ENCODE data around the gene PLXDC2.

DNA sequence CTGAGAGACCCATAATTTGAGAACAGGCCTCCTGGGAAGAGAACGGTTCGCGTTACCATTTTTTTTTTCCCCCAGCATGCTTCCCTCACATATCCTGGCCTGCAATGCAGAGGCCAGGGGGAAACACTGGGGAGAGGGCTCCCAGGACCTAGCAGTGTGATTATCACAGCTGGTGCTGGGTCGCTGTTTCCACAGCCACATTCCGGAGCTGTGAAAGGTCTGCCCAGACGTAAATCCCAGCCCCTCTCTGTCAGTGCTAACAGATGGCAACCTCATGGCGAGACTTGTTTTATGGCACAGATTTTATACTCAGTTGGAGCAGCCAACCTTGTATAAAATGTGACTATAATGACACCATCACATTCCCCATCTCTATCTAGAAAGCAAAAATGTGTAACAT lies 150.5 kb downstream of the PLXDC2 start:
- TF ChIP-seq ZNF274 (IDR thresholded peaks at IDR 0.05; ENCODE audit: low read length): no peak
- TF ChIP-seq ZNF274 (tag by site-specific recombination; IDR thresholded peaks at IDR 0.05; ENCODE audit: borderline replicate concordance): no peak
- TF ChIP-seq, protein P1, sequence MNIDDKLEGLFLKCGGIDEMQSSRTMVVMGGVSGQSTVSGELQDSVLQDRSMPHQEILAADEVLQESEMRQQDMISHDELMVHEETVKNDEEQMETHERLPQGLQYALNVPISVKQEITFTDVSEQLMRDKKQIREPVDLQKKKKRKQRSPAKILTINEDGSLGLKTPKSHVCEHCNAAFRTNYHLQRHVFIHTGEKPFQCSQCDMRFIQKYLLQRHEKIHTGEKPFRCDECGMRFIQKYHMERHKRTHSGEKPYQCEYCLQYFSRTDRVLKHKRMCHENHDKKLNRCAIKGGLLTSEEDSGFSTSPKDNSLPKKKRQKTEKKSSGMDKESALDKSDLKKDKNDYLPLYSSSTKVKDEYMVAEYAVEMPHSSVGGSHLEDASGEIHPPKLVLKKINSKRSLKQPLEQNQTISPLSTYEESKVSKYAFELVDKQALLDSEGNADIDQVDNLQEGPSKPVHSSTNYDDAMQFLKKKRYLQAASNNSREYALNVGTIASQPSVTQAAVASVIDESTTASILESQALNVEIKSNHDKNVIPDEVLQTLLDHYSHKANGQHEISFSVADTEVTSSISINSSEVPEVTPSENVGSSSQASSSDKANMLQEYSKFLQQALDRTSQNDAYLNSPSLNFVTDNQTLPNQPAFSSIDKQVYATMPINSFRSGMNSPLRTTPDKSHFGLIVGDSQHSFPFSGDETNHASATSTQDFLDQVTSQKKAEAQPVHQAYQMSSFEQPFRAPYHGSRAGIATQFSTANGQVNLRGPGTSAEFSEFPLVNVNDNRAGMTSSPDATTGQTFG (tag by site-specific recombination; IDR thresholded peaks at IDR 0.05; ENCODE audit: borderline replicate concordance): no peak
